Activated CD4-positive, alpha-beta T cell treated with anti-CD3 and anti-CD28 coated beads, Interleukin-2, amount 50 U/mL, for 1 hour (primary cell): ENCODE results near the gene TASP1.

ENCODE experiments used
- DNase-seq: peaks from one replicate; pipeline ENCODE4 v3.0.0-alpha.2; 2020

TASP1 gene

DNA sequence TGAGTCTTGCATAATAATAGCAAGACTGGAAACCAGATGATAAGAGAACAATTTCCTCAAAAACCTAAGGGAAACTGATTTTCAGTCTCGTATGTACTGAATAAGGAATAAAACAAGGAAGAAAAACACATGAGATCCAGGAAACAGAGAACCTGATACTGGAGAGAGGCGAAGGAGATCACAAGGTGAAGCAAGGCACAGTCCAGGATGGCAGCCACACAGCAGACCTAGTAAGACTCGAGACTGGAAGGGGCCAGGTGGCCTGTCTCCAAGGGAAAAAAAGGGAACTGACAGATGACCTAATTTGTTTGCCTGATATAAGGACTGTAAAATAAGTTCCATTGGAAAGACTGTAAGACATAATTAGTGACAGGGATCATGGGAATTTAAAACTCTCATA lies 71.1 kb downstream of the TASP1 start:
- DNase-seq, result no peak

DNA sequence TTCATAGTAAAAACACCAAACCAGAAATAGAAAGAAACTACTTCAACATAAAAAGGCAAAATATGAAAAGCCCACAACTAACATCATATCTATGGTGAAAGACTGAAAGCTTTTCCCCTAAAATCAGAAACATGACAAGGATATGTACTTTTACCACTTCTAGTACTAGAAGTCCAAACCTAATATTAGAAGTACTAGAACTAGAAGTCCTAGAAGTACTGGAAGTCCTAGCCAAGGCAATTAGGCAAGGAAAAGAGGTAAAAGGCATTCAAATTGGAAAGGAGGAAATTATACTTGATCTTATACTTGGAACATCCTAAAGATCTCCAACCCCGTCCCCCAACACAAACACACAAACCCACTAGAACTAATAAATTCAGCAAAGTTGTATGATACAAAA lies 74.9 kb downstream of the TASP1 start:
- no peak for DNase-seq

DNA sequence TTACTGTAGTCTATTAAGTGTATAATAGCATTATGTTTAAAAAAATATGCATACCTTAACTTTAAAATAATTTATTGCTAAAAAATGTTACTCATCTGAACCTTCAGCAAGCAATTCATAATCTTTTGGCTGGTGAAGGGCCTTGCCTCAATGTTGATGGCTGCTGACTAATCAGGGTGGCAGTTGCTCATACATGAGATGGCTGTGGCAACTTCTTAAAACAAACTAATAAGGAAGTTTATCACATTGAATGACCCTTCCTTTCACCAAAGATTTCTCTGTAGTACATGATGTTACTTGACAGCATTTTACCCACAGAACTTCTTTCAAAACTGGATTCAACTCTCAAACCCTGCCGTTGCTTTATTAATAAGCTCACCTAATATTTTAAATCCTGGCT lies 84.0 kb downstream of the TASP1 start:
- DNase-seq, result no peak

DNA sequence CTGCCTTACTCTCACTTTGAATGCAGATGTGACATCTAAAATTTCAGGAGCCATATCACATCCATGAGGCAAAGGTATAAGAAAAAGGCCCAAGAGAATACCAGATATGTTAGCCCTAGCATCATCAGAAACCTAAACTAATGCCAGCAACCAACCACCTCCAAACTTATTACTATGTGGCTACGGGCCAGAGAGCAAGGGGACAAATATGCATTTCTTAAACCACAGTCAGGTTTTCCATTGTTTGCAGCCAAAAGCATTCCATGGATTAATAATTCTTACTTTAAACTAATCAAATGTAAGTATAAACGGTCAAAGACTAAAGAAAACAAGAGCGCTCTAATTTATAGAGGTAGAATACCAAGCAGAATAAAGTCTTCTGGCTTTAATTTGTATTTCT lies 84.7 kb downstream of the TASP1 start:
- DNase-seq, result no peak

DNA sequence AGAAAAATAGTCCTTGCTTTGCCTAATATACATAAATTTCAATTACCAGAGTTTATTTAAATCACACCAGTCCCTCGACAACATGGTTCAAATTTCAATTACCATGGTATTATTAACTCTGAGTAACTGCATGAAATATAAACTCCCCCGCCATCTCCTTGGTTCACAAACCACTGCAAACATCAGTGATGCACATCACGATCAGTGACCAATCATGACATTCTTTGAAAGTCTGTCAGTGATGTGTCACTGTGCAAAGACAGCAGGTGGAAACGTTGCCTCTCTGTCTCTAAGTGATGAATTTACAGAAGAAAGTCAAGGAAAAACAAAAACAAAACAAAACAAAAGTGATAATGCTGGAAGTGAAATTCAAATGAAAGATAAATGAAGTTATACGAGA lies 86.7 kb downstream of the TASP1 start:
- no peak for DNase-seq

DNA sequence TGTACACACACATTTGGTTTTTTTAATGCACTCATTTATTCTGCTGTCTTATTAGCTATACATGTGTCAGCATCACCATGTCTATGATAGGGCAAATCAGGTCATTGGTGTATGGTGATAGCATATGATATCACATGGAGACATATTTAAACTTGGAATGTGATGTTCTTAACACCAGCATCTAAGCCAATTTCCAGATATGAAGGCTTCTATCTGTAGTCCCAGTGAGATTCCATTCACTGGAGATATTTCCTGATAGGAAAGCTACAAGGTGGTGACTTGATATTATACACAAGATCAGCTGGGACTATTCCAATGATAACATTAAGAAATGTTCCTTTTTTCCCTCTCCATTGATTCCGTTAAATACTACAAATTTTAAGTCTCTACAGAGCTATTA lies 89.3 kb downstream of the TASP1 start:
- DNase-seq, result no peak

DNA sequence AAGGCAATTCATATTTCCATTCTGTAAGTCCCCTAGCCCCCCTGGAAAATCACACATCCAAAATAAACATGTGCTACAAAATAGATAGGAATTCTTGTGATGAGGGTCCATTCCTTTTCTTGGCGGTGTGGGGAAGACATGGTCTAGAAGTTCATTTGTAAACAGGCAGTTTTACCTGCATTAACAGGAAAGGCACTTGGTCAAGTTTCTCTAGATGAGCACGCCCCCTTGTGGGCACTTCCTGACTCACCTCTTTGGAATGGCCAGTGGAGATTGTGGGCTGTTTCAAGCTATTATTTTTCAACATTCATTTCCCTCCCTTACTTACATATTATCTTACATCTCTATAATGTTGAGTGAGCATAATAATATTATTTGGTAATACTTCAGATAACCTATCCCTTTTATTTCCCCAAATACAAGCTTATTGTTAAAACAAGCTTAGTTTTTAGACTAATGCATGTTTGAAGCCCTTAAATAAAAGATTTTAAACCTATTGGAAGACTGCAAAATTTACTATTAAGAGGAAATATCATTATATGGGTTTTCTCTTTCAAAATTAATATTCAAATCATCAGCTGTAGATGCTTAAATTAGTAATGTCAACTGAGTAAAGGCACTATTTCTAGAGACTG lies 92.1 kb downstream of the TASP1 start:
- DNase-seq, result peak; percentile 66

DNA sequence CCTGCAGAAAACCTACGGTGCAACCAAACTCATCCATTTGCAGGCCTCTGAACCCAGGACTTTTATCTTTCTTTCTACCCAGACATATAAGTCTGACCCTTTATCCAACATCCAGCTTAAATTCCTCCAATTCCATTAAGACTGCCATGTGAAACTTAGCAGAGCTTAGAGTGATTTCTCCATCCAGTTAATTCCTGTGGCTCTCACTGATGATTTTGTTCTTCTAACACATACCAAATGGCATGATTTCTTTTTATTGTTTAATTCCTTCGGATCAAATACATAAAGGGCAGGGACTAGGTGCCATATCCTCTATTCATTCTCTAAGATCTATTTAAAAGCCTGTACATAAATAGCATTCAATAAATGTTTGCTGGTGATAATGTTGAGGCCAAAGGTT lies 92.9 kb downstream of the TASP1 start:
- DNase-seq, result no peak

DNA sequence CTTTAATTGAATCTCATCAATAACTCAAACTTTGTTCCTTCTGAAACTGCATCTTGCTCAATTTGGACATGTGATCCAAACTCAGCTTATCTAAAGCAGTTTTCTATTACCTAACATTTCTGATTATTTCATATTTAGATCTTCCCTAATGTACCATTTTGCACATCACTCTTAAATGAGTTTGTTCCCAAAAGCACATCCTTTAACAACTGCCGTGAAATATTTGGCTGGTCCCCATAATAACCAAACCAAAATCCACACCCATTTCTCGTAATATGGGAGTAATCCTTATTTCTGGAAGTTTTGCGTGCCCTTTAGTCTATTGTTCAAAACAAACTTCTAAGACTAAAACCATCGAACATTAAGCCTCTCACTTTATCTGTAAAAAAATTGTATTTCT lies 94.9 kb downstream of the TASP1 start:
- no peak for DNase-seq

DNA sequence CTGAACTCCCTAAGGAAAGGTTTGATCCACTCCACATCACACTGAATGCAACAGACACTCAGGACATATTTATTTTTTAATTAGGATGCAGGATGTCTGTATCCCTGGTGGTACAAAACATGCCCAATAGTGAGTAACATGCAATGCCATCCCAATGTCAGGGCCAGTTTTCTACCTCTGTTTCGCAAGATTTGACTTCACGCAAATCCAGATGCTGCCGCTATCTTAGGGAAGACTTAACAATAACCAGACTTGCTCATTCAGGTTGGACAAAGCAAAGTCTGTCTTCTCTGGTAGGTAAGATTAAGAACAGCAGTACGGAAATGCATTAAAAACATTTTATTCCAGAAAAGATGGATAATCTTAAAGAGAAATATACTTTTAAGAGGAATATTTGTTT lies 103.1 kb downstream of the TASP1 start:
- DNase-seq, result no peak

DNA sequence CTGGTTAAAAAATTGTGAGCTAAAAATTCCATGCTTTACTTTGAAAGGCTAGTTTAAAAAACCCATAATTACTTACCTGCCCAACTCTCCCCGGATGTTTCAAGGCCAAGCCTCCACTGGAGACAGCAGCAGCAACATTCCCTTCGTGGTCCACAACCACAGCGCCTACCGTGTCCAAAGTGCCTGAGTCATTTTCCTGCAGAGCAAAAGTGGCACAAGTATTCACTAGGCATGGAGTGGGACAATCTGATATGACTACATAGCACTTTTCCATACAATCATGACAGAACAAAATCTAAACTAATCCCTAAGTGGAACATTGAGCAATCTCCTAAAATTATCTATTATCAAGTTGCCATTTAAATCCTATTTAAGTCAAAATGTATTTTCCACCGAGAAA lies 104.8 kb downstream of the TASP1 start:
- DNase-seq, result no peak

DNA sequence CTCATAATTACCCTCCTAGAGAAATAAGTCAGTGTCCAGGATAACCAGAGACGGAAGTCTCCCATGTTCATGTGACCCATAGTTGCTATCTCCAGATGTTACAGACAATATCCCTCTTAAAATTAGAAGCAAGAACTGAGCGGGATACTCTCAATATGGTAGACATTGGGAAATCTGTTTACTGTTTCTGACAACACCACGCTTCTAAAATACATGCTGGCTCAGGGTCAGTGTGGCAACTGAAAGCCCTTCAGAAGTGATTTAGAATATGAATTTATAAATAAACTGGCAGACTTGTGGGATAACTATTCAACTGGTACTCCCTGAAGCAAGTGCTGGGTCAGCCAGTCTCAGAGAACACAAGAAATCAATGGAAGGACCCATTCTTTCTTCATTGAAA lies 108.6 kb downstream of the TASP1 start:
- no peak for DNase-seq

DNA sequence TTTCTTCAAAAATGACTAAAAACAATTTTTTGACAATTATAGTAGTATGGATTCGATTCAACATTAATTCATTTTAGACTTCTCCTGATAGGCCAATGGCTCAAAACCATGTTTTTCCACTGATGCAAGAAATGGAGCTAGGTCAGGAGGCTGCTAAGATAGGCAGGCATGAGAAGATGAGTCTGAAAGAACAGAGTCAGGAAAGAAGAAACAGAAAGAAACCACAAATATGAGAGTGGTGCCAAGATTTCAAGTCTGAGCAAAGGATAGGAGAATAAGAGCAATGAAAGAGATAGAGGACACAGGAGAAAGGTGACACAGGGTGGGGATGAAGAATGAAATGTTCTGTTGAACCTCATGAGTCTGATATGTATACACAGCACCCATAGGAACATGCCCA lies 112.2 kb downstream of the TASP1 start:
- DNase-seq, result no peak

DNA sequence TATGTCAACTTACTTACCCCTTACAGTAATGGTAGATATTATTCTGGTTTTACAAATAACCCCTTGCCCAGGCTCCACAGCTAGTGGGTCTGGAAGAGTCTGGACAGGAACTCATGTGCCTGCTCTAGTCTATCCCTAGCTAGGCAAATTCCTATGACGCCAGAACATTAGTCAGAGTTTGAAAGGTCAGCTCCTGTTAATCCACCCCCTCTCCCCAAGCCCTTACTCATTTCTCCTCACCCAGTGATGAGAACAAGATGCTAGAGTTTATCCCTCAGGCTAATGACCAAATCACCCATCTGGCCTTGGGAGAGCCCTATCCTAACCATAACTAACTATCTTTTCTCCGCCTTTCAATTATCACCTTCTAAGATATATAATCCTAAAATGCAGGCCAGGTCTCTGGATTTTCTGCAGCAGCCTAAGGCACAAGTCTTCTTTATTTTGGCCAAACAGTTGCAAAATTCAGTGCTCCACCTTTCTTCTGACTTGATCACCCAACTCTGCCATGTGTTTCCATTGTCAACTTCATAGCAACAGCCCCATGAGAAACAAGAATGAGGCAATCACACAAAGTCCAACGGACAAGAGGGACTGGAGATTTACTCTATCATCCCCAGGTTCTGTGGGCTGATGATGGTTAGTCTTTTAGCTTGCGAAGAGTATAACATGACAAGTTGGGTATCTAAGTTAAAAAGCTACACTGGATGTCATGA lies 113.3 kb downstream of the TASP1 start:
- no peak for DNase-seq

DNA sequence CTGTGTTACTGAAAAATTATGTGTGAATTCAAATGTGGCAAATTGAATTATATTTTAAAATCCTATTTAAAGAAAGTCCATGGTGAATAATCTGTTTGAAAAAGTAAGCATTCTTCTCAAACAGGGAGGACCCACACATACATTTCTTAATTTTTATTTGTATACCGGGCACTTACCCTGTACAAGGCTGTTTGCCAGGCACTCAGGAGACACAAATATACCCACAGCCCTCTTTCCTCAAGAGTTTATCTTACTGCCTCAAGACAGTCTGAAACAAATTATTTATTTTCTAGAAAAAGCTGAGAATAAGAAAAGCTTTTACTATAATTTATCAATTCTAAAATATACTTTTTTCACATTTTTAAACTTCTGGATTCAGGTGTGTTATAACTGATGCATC lies 114.4 kb downstream of the TASP1 start:
- no peak for DNase-seq

DNA sequence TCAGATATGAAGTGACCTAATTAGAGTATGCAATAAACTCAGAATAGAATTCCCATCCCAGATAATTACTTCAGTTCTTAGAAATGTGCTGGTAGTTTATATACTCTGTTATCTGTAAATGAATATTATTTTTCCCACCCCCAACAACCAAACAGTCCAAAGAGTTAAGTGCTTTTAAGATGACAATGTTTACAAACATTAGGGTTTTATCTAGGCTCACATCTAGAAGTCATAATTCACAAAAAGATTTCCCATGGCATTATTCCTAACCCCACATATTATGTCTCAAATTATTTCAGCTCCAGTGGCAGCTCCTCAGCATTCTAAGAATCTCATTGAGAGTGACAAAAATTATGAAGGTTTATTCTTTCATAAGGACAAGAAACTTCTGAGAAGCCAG lies 120.9 kb downstream of the TASP1 start:
- DNase-seq, result no peak

DNA sequence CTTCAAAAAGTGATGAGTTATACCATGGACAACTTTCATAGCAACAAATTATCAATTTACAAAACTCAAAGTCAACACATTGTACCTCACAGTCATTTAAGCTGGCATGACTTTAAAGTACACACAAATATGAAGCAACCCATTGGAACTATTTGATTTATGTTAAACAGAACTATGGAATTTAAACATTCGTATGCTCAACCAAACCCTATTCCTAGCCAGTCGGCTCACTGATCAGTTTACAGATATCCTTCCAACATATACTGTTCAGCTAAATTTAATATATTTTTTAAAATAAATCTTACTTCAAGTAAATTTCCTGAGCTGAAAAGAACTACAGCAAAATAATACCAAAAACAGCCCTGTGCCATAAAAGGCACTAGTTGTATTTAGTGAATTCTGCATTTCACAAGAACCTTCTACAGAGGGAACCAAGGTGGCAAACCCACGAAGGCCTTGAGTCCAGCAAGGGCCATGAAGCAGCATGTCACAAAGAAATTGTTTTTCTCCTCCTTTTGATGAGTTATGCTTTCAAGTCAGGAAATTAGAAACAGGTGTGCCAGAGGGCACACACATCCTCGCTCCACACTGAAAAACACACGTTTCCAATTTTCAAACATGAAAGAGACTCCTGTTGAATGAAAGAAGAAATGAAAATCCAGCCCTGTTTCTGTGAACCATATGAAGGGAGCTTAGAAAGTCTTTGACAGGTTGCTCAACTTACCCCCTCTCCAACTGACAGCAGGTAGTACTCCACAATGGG lies 122.8 kb downstream of the TASP1 start:
- no peak for DNase-seq

DNA sequence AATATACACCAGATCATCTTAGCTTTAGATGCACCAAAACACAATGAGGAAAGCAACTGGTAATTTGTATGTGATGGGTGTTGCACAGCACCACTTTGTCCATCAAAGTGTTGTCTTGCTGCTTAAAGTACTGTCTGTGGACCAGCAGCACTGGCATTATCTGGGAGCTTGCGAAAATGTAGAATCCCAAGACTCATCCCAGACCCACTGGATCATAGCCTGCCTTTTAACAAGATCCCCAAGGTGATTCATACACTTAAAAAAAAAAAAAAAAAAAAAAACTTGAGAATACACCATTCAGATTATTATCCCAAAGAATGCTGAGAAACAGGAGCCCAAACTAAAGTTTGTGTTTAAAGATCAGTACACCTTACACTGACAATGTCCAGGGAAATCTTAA lies 123.4 kb downstream of the TASP1 start:
- no peak for DNase-seq

DNA sequence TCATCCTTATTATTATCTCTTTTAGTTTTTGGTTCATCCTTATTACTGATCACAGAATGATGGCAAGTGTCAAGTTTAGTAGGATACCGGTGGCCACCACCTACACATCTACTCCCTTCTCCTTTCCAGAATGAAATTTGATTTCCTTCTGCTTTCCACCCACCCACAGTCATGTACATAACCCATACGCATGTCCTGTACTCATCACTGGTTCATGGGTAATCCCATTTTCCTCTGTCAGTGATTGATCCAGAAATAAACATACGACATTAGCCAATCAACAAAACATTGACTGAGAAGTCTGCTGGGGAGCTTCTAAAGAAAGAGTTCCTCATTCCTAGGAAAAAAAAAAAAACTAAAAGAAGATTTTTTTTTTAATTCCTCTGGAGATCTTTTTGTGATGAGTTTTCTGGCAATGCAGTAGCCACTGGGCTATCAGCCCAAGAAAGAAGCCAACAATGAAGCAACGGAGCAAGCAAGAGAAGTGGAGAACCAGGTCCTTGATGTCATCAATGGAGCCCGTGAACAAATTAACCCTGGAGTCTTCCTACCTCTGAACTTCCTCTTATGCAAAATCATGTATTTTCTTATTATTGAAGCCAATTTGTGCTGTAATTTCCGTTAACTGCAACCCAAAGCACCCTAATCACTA lies 127.8 kb downstream of the TASP1 start:
- no peak for DNase-seq

DNA sequence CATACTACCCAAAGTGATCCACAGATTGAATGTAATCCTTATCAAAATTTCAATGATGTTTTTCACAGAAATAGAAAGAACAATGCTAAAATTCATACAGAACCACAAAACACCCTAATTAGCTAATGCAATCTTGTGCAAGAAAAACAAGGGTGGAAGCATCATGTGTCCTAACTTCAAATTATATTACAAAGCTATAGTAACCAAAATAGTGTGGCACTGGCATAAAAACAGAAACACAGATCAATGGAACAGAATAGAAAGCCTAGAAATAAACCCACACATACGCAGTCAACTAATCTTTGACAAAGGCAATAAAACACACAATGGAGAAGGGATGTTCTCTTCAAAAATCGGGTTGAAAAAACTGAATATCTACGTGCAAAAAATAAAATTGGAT lies 131.1 kb downstream of the TASP1 start:
- DNase-seq, result no peak

DNA sequence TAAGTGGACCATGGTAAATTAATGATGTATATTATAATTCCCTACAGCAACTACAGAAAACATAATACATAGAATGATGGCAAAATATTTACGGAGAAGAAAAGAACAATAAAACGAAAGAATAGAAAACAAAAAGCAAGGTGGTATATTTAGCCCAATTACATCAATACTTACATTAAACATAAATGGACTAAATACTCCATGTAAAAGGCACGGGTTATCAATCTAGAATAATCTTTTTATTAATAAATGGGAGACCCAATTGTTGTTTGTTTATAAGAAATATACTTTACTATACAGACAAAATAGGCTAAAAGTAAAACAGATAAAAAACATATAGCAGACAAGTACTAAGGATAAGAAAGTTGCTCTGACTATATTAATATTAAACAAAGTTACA lies 137.2 kb downstream of the TASP1 start:
- no peak for DNase-seq

DNA sequence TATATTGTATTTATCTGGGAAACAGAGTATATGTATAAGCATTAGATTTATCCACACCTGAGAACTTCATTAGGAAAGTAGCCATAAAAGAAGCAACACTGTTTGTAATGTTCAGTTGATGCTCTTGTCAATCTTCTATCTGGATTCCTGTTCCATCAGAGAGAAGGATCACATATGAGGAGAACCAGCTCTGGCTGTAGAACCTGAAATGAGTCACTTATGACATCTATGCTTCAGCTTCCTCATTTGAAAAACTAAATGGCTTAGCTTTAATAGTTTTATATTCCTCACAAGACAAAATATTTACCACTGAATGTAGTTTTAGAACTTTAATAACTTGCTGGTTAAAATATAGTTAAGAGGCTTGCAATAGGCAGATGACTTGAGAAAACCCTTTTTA lies 144.7 kb downstream of the TASP1 start:
- DNase-seq, result no peak

DNA sequence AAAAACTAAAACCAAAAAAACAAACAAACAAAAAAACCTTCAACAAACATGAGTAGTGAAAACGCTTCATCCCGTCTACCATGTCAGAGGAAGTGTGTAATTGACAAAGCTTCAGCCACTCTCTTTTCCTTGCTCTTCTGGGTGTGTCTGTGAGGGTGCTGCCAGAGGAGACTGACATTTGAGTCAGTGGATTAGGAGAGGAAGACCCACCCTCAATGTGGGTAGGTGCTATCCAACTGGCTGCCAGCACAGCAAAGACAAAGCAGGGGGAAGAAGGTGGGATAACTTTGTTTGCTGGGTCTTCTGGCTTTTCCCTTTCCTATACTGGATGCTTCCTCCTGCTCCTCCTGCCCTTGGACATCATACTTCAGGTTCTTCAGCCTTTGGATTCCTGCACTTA lies 145.6 kb downstream of the TASP1 start:
- DNase-seq, result no peak

DNA sequence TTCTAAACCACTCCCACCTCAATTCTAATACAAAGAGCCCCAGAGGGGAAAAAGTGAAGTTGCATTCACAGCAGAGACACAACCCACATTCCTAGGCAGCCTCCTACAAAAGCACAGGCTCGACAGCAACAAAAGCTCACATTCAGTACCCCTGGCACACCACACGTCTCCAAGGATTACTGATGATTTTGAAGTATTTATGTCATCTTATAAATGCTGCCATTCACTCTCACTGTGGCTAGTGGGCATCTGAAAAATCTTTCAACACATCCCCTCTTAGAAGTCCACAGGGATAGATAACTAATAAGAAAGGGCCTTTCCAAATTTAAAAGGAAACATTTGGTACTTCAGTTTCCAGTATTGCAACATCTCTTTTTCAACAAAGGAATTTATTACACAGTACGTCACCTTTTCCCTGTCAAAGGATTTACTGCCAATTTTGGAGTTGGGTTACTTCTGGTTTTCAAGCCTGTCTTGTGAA lies 146.7 kb downstream of the TASP1 start:
- no peak for DNase-seq
